Activated T-cell treated with anti-CD3 and anti-CD28 coated beads, Interleukin-2, amount 50 U/mL, for 48 hours (primary cell): ENCODE results near the gene PEX11G.
A peak's percentile ranks its signal among the peaks of the same experiment; 100 is the strongest.
"Not testable (repeated sequence)": the region's sequence is repeated elsewhere in the genome, so short reads cannot be mapped to it uniquely, and the experiment has no call there.

Experiments
- DNase-seq, 2 experiments: peaks; one replicate each; pipeline ENCODE4 v3.0.0-alpha.2; 2020

The PEX11G gene

GRCh38 chr19:7463575-7463974 lies 25.3 kb downstream of the PEX11G start:
- no peak for DNase-seq

- no peak for DNase-seq
Observed at GRCh38 chr19:7461841-7462629, 26.8 kb downstream of the PEX11G start.

DNA sequence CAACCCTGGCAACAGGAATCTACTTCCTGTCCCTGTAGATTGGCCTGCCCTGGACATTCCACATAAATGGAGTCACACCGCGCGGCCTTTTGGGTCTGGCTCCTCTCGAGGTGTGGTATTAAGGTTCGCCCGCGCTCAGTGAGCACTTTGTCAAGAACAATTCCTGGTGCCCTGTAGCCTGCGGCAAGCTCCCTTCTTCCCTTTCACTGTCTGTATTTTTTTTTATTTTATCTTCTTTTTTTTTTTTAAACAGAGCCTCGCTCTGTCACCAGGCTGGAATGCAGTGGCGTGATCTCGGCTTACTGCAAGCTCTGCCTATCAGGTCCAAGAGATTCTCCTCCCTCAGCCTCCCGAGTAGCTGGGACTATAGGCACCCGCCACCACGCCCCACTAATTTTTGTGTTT lies 28.3 kb downstream of the PEX11G start:
- no peak for DNase-seq

GRCh38 chr19:7459773-7460172 lies 29.1 kb downstream of the PEX11G start:
- no peak for DNase-seq

DNA sequence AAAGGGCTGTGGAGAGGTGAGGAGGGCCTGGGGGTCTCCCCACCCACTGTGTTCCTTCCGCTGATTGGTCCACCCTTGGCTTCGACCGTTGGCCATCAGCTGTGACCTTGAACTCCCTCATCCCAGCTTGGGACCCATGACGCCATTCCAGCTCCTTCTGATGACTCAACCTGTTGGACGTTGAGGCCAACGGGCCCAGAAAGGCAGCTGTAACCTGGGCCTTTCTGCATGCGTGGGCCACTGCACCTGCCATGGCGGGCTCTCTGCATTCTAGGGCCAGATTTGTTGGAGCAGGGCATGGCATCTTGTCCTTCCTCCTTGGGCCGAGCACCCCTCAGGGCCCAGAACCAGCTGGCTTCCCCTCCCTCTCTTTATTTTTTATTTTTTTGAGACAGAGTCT lies 30.2 kb downstream of the PEX11G start:
- no peak for DNase-seq

GRCh38 chr19:7456964-7457541 lies 31.8 kb downstream of the PEX11G start:
- DNase-seq, result peak in 1 of 2 experiments; percentile 32

DNA sequence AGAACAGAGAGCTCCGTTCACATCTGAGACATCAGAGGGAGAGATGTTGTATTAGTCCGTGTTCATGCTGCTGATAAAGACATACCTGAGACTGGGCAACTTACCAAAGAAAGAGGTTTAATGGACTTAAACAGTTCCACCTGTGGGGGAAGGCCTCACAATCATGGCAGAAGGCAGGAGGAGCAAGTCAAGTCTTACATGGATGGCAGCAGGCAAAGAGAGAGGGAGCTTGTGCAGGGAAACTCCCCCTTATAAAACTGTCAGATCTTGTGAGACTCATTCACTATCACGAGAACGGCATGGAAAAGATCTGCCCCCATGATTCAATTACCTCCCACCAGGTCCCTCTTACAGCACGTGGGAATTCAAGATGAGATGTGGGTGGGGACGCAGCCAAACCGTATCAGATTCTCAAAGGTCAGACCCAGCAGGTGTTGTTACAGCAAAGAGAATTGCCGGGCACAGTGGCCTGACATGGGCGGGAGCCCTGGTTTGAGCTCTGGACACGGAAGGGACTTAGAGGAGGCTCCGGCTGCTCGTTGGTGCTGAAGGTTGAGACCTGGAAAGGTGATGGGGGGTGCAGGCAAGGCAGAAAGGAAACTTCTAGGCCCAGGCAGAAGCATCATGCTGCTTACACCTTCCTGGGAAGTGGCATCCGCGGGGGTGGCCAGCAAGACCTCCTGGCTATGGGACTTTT lies 33.1 kb downstream of the PEX11G start:
- no peak for DNase-seq

DNA sequence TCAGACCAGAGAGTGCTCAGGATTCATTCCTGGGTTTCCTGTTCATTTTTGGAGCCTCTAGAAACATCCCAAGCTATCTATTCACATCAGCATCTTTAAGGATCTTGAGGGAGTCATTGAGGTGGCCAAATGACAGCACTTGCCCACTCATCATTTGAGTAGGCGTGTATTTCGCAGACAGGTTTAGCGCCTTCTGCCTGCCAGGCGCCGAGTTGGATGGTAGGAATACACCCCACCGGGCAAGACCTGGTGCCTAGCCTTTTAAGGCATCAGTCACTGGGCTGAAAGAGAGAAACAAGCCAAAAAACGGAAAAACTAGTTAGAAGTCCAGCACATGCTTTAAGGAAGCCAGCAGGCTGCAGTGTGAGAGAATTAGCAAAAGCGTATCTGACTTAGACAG lies 33.8 kb downstream of the PEX11G start:
- DNase-seq, result no peak

DNA sequence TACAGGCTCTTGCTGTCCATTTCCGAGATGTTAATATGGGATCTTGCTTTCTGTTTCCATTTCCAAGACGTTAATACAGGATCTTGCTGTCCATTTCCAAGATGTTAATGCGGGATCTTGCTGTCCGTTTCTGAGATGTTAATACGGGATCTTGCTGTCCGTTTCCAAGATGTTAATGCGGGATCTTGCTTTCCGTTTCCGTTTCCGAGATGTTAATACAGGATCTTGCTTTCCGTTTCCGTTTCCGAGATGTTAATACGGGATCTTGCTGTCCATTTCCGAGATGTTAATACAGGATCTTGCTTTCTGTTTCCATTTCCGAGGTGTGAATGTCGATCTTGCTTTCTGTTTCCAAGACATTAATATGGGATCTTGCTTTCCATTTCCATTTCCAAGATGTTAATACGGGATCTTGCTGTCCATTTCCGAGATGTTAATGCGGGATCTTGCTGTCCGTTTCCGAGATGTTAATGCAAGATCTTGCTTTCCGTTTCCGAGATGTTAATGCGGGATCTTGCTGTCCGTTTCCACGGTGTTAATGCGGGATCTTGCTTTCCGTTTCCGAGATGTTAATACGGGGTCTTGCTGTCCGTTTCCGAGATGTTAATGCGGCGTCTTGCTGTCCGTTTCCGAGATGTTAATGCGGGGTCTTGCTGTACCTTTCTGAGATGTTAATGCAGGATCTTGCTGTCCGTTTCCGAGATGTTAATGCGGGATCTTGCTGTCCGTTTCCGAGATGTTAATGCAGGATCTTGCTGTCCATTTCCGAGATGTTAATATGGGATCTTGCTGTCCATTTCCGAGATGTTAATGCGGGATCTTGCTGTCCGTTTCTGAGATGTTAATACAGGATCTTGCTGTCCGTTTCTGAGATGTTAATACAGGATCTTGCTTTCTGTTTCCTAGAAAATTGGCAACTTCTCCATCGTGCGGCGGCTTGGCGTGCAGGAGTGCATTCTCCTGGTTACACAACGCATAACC lies 38.3 kb downstream of the PEX11G start:
- DNase-seq, result no peak

DNA sequence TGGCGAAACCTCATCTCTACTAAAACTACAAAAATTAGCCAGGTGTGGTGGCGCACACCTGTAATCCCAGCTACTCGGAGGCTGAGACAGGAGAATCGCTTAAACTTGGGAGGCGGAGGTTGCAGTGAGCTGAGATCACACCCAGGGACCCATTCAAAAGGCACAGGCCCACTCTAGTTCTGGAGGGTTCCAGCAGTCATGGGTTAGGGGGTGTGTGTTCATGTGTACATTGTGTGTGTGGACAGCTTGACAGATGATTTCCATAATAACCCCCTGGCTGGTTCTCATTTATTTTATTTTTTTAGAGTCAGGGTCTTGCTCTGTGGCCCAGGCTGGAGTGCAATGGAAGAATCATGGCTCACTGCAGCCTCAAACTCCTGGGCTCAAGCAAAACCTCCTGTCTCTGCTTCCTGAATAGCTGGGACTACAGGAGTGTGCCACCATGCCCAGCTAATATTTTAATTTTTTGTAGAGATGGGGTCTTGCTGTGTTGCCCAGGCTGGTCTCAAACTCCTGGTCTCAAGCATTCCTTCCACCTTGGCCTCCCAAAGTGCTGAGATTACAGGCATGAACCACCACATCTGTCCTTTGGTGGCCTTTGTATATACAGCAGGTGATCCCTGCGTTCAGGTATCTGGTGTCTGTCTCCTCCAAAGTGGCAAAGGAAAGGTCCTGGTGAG lies 39.3 kb downstream of the PEX11G start:
- not testable (repeated sequence) for DNase-seq

- DNase-seq, result no peak
Observed at GRCh38 chr19:7447648-7448047, 41.2 kb downstream of the PEX11G start.

GRCh38 chr19:7445104-7445503 lies 43.7 kb downstream of the PEX11G start:
- no peak for DNase-seq

GRCh38 chr19:7444042-7444441 lies 44.8 kb downstream of the PEX11G start:
- DNase-seq, result no peak

- DNase-seq, result no peak
Observed at GRCh38 chr19:7442423-7442822, 46.4 kb downstream of the PEX11G start.

DNA sequence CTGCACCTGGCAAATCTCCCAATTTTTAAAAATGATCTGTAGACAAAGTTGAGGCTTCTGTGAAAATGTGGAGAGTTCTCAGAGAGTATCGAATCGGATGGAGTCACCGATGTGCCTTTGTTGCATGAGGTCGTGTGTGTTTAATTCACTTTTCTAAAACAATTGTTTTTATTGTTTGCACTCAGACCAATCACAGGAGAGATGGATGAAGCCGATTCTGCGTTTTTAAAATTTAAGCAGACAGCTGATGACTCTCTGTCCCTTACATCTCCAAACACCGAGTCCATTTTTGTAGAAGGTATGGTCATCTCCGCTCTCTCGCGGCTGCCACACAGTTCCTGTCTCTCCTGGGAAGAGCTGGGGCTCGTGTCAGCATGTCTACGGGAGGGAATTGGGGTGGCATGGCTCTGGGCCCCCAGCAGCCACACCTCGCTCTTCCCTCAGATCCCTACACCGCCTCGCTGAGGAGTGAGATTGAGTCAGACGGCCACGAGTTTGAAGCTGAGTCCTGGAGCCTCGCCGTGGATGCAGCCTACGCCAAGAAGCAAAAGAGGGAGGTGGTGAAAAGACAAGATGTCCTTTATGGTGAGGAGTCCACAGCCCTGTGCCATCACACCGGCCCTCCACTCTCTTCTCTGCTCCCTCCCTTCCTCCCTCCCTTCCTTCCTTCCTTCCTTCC lies 47.2 kb downstream of the PEX11G start:
- no peak for DNase-seq

- DNase-seq, result no peak
Observed at GRCh38 chr19:7440188-7440975, 48.5 kb downstream of the PEX11G start.

DNA sequence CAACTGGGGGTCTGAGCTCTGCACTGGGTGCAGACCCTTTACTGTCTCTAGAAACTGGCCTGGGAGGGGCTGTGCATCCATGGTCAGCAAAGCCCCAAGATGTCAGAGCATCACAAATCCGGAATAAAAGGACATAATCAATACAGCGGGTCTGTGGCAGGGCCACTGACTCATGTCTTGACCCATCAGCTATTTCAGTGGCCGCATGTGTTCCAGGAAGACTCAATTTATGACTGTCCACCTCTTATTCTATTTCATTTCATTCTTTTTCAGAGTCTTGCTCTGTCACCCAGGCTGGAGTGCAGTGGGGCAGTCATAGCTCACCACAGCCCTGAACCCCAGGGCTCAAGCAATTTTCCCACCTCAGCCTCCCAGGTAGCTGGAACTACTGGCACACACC lies 53.2 kb downstream of the PEX11G start:
- DNase-seq, result no peak

DNA sequence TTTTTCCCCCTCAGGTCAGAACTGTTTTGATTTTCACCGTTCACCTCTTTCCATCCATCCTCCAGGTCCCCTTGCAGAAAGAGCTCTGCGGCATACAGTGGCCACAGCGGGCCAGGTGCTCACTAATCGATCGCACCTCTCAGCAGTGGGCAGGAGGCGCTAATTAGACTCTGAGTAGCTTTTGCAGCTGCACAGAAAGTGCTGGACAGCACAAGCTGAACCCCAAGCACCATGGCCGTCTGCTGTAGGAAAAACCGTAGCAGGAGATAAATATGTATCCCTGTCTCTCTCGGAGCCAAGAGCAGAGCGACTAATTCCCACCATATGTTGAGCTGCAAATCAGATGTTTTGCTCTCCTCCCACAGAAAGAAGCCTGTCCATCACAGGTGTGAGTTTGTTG lies 54.4 kb downstream of the PEX11G start:
- DNase-seq, result no peak

DNA sequence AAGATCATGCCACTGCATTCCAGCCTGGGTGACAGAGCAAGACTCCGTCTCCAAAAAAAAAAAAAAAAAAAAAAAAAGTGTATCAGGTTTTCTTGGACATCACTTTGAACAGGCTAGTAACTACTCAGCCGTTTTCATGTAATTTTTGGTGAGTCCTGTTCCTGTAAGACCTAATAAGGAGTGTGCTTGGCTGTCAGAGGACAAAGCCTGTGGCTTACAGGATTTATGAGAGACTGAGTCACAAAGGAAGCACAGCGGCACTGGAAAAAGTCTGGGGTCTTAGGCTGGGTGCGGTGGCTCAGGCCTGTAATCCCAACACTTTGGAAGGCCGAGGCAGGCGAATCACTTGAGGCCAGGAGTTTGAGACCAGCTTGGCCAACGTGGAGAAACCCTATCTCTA lies 55.4 kb downstream of the PEX11G start:
- not testable (repeated sequence) for DNase-seq

DNA sequence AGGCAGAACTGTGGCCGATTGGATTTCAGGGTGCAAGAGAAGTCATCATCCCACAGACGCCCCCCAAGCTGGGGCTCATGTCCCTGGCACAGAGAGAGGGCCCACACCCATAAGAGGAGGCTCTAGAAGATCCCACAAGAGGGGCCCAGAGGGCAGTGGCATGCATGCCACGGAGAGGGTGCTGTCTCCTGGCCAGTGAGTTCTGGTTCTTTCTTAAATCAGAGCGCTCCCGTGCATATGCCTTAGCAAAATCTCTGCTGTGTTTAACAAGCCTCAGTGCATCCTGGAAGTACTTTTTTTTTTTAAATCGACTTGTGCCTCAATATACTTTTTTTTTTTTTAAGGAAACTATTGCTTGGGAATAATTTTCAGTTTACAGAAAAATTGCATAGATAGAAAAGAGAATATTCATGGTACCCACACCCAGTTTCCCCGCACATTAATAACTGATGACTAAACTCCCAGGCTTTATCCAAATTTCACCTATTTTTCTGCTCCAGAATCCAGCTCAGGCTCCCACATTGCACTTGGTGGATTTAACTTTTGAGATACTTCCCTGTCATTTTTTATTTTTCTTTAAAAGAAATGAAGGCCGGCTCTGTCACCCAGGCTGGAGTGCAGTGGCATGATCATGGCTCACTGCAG lies 59.1 kb downstream of the PEX11G start:
- DNase-seq, result no peak
